GM21723 (cell line): ENCODE measurements around the gene CLEC16A.

Experiments
- ATAC-seq: cut with Tn5 transposase; IDR thresholded peaks from one replicate; pipeline ENCODE4 v1.9.1; 2021; ENCODE audit warnings: mild to moderate bottlenecking, moderate library complexity; ENCODE audit not compliant: unreplicated experiment

CLEC16A gene, protein sequence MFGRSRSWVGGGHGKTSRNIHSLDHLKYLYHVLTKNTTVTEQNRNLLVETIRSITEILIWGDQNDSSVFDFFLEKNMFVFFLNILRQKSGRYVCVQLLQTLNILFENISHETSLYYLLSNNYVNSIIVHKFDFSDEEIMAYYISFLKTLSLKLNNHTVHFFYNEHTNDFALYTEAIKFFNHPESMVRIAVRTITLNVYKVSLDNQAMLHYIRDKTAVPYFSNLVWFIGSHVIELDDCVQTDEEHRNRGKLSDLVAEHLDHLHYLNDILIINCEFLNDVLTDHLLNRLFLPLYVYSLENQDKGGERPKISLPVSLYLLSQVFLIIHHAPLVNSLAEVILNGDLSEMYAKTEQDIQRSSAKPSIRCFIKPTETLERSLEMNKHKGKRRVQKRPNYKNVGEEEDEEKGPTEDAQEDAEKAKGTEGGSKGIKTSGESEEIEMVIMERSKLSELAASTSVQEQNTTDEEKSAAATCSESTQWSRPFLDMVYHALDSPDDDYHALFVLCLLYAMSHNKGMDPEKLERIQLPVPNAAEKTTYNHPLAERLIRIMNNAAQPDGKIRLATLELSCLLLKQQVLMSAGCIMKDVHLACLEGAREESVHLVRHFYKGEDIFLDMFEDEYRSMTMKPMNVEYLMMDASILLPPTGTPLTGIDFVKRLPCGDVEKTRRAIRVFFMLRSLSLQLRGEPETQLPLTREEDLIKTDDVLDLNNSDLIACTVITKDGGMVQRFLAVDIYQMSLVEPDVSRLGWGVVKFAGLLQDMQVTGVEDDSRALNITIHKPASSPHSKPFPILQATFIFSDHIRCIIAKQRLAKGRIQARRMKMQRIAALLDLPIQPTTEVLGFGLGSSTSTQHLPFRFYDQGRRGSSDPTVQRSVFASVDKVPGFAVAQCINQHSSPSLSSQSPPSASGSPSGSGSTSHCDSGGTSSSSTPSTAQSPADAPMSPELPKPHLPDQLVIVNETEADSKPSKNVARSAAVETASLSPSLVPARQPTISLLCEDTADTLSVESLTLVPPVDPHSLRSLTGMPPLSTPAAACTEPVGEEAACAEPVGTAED

DNA sequence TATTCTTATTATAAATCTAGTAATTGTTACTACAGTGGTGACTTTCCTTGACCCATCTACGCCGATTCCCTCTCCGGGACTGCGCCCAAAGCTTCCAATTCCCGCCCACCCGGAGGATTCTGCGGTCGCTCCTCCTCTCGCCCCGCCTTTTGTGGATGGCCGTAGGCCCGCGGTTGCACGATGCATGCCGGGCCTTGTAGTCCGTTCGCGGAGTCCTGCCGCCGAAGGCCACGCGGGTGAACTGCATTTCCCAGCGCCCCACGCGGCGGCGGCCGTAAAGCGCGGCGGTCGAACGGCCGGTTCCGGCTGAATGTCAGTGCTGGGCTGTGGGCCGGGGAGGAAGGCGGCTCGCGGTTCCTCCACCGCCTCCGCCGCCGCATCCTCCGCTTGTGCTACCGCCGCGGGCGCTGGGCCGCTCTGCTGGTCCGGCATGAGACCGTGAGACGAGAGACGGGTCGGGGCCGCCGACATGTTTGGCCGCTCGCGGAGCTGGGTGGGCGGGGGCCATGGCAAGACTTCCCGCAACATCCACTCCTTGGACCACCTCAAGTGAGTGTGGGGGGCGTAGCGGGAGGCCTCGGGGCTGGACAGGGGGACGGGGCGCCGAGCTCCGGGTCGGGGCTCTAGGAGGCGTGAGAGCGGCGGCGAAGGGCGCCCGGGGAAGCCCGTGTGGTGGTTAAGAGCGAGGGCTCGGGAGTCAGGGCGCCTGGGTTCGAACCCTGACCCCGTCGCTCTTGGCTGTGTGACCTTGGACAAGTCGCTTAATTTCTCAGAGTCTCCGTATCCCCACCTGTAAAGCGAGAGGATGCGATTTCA, at the start of gene CLEC16A:
TSS of gene CLEC16A (plus strand) at position 316 of the 816 bp plus-strand sequence. CDS start at position 470, 154 bp downstream.
- ATAC-seq, result peak; percentile 64

DNA sequence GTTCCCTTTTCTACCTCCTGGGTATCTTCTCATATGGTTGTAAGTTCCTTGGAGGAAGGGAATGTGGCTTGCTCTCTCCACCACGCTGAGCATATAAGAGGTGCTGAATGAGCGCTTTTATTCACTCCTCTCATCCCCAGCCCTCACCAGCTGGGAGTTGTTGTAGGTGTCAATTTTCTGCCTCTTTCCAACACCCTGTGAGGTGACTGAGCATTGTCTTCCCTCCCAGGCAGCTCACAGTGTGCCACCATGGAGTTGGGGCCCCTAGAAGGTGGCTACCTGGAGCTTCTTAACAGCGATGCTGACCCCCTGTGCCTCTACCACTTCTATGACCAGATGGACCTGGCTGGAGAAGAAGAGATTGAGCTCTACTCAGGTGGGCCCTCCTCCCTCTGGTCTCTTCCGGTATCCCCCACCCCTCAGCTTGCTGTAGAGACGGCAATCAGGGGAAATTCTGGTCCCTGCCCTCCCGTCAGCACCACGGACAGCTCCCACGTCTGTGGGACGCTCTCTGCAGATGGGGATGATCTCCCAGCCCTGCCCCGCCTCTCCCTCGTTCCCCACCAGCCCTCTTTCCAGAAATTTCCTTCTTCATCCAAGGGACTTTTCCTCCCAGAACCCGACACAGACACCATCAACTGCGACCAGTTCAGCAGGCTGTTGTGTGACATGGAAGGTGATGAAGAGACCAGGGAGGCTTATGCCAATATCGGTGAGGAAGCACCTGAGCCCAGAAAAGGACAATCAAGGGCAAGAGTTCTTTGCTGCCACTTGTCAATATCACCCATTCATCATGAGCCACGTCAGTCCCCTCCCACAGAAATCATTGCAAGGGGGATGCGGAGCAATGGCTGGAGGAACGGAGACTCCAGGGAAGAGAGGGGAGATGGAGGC, 49.1 kb upstream of the CLEC16A start:
- ATAC-seq, result no peak

DNA sequence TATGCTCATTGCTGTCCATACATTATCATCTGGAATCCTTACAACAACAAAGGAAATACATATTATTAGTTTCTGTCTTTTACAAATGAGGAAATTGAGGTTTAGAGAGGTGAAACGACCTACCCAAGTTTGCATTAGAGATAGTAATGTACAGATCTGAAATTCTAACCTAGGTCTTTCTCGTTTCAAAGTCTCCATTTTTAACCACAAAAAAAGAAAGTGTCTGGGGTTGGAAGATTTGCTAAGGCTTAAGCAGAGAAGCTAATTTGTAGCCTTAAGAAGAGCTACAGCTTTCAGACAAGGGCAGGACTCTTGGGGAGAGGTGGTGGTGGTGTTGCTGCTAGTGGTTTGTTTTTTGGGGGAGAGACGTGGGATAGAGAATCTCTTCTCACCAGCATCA, 48.2 kb upstream of the CLEC16A start:
- no peak for ATAC-seq

DNA sequence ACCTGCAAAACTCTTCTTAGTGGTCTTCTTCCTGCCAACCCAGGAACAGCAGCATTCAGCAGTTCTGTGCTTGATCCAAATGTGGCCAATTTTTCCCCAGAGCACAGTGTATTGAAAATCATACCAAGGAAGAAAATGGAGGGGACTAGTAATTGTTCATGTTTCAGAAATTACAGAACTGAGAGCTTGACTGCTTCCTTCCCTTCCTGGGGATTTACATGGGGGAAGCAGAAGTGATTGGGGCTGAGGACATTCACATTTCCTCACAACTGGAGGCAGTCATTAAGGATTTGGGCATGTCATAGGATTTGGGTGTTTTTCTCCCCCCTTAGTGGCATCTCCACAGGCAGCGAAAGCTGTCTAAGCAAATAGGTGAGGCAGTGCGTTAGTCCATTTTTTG, 47.6 kb upstream of the CLEC16A start:
- no peak for ATAC-seq

DNA sequence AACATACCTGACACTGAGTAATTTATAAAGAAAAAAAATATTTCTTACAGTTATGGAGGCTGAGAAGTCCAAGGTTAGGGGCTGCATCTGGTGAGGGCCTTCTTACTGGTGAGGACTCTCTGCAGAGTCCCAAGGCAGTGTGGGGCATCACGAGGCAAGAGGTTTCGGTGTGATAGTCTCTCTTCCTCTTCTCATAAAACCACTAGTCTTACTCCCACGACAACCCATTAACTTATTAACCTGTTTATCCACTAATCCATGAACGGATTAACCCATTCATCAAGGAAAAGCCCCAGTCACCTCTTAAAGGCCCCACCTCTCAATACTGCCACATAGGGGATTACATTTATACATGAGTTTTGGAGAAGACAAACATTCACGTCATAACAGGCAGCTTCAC, 47.2 kb upstream of the CLEC16A start:
- peak; percentile 51 for ATAC-seq

DNA sequence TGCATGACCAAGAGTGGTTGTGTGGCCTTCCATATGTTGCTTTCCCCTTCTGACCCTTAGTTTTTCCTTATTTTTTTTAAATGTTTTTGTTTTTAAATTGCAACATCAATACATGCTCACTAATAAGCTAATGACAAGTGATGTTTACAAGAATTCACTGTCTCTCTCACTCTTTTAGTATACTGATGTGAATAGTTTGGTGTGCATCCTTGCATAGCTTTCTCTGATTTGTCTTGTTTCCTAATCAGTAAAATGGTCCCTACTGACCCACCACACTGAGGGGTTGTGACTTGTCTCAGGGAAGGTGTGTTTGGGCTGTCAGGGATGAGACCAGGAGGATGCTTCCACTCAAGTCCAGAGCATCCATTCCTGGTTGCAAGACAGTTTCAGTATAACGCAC, 41.4 kb upstream of the CLEC16A start:
- ATAC-seq, result no peak

DNA sequence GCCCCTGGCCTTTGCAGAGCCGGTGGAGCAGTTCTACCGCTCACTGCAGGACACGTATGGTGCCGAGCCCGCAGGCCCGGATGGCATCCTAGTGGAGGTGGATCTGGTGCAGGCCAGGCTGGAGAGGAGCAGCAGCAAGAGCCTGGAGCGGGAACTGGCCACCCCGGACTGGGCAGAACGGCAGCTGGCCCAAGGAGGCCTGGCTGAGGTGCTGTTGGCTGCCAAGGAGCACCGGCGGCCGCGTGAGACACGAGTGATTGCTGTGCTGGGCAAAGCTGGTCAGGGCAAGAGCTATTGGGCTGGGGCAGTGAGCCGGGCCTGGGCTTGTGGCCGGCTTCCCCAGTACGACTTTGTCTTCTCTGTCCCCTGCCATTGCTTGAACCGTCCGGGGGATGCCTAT, 37.9 kb upstream of the CLEC16A start:
- ATAC-seq, result no peak

DNA sequence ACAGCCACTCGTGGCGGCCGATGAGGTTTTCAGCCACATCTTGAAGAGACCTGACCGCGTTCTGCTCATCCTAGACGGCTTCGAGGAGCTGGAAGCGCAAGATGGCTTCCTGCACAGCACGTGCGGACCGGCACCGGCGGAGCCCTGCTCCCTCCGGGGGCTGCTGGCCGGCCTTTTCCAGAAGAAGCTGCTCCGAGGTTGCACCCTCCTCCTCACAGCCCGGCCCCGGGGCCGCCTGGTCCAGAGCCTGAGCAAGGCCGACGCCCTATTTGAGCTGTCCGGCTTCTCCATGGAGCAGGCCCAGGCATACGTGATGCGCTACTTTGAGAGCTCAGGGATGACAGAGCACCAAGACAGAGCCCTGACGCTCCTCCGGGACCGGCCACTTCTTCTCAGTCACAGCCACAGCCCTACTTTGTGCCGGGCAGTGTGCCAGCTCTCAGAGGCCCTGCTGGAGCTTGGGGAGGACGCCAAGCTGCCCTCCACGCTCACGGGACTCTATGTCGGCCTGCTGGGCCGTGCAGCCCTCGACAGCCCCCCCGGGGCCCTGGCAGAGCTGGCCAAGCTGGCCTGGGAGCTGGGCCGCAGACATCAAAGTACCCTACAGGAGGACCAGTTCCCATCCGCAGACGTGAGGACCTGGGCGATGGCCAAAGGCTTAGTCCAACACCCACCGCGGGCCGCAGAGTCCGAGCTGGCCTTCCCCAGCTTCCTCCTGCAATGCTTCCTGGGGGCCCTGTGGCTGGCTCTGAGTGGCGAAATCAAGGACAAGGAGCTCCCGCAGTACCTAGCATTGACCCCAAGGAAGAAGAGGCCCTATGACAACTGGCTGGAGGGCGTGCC, 37.2 kb upstream of the CLEC16A start:
- no peak for ATAC-seq

DNA sequence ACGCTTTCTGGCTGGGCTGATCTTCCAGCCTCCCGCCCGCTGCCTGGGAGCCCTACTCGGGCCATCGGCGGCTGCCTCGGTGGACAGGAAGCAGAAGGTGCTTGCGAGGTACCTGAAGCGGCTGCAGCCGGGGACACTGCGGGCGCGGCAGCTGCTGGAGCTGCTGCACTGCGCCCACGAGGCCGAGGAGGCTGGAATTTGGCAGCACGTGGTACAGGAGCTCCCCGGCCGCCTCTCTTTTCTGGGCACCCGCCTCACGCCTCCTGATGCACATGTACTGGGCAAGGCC, 36.7 kb upstream of the CLEC16A start:
- ATAC-seq, result no peak

DNA sequence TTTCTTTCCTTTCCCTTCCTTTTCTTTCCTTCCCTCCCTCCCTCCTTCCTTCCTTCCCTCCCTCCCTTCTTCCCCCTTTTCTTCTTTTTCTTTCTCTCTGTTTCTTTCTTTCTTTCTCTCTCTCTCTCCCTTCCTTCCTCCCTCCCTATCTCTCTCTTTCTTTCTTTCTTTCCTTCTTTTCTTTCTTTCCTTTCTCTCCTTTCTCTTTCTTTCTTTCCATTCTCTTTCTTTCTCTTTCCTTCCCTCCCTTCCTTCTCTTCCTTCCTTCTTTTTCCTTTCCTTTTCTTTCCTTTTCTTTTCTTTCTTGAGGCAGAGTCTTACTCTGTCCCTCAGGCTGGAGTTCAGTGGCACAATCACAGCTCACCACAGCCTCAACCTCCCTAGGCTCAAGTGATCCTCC, 33.1 kb upstream of the CLEC16A start:
- no peak for ATAC-seq

DNA sequence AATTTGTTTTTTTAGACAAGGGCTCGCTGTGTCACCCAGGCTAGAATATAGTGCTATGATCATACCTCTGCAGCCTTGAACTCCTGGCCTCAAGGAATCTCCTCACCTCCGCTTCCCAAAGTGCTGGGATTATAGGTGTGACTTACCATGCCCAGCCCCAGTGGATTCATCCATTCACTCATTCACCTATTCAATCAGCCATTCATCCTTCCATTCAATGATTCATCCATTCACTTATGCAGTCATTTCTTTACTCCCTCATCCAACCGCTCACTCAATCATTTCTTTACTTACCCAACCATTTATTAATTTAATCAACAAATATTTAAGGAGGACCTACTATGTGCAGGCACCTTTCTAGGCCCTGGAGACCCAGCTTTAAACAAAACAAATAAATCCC, 27.8 kb upstream of the CLEC16A start:
- ATAC-seq, result no peak

DNA sequence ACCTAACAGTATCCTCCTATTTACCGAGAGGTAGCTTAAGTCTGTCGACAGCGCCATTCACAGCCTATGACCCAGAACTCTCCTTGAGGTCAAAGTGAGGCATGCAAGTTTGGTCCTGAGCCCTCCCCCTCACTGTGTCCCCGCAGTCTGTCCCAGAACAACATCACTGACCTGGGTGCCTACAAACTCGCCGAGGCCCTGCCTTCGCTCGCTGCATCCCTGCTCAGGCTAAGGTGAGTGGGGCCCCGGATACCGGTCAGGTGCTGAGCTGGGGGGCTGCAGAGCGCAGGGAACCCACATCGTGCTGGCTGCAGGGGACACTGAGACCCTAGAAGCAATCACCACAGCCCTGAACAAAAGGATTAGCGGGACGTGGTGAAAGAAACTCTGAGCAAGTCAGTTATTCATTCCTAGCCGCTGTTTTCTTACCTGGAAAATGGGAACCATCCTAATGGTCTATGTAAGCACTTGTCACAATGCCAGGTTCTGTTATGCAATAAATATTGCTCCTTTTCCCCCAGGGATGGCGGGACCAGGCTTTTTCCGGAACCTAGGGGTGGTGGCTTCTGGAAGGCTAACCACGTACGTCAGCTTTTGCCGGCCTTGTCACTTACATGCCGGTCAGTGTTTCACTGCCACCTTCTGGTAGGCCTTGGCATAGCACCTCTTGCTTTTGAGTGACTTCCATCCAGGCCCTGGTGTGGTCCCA, 25.9 kb upstream of the CLEC16A start:
- ATAC-seq, result no peak

DNA sequence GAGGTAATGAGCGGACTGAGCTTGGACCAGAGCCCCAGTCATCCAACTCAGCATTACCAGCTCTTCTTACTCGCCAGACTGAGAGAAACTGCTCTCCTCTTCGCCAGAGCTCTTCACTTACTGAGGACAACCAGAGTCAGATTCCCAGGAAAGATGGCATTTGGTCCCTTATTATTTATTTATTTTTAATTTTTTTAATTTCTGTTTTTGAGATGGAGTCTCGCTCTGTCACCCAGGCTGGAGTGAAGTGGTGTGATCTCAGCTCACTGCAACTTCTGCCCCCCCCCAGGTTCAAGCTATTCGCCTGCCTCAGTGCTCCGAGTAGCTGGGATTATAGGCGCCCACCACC, 25.4 kb upstream of the CLEC16A start:
- ATAC-seq, result no peak

DNA sequence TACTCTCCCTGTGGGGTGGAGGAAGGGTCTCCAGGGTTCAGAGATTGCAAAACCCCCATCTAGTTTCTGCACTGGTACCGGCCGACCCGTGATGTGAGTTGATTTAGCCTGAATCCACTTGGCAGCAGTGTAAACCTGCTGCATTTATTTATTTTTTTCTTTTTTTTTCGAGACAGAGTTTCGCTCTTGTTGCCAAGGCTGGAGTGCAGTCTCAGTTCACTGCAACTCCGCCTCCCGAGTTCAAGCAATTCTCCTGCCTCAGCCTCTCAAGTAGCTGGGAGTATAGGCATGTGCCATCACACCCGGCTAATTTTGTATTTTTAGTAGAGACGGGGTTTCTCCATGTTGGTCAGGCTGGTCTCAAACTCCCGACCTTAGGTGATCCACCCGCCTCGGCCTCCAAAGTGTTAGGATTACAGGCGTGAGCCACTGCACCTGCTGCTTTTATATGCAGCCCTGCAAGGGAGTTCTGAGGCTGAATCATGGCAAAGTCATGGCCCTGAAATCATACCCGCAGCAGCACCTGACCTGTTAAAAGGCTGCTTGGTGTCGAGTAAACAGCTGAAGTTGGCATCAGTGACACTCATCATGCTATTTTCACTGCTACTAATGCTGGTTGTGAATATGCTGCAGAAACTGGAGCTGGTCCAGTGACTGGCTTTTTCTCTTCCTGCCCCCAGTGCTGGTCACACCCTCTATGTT, 23.5 kb upstream of the CLEC16A start:
- no peak for ATAC-seq

DNA sequence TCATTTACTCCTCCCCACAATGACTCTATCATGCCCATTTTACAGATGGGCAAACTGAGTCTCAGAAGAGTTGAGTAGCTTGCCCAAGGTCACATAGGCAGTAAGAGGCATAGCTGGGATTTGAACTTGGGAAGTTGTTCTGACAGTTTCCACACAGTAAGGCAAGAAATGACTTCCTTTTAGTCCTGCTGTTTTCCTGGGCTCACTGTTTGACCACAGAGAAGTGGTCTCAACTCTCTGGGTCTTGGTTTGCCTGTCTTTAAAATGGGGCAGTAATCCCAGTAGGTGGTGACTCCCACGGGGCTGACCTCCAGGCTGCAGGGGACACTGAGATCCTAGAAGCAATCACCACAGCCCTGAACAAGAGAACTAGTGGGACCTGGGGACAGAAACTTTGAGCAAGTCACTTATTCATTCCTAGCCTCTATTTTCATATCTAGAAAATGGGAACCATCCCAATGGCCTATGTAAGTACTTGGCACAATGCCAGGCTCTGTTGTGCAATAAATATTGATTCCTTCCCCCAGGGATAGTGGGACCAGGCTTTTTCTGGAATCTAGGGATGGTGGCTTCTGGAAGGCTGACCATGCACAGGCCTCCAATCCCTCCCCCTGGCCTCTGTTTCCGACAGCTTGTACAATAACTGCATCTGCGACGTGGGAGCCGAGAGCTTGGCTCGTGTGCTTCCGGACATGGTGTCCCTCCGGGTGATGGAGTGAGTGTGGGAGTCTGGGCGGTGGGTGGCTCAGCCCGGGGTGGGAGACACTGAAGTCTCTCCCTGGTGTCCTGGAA, 22.6 kb upstream of the CLEC16A start:
- no peak for ATAC-seq

DNA sequence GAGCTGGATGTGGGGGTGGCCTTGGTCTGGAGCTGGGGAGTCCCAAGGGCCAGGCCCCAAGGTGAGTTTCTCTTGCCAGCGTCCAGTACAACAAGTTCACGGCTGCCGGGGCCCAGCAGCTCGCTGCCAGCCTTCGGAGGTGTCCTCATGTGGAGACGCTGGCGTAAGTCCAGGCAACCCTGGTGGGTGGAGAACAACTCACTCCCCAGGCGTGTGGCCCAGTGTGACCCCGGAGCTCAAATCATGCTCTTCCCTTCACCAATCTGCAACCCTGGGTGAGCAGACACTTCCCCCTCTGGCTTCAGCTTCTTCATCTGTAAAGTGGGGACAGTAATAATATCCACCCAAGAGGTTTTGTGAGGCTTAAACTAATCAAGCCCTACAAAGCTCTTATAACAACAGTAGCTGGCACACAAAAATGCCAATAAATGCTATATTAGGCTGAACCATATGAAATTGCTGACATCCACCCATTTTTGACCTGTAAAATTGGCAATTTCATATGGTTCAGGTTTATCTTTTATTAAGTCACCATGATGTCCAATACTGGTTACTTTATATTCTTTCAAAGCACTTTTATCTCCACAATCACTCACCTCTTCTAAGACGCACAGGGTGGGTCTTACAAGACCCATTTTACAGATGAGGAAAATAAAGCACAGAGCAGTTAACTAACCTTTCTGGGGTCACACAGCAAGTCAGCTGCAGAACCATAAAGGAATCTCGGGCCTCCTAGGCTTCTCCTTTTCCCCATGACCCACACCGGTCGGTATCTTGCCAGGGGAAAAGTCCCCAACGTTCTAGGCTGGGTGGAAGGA, 21.8 kb upstream of the CLEC16A start:
- ATAC-seq, result no peak
